Keratinocyte (primary cell): Measurements from ENCODE around the gene TMEM131. TPM values are rescaled to one million over a fixed set of nuclear protein-coding genes. Genes with fewer than 3 reads are reported as not detected.

Source experiments
- DNase-seq: peaks from one replicate; pipeline ENCODE4 v3.0.0-alpha.2; 2011; ENCODE audit warnings: low read depth, missing footprints, low spot score
- FAIRE-seq: peaks from 2 replicates; lab custom pipeline; 2011; peaks lifted over from hg19 to GRCh38; lab: Jason Lieb, UNC
- H2AFZ ChIP-seq: 2 replicates; pipeline ENCODE4 v1.6.0; 2012; ENCODE audit warnings: low read length, control low read depth, inconsistent platforms; ENCODE audit not compliant: control insufficient read depth
- H3K27ac ChIP-seq: 2 replicates; pipeline ENCODE4 v1.5.1; 2011; ENCODE audit warnings: low read length; ENCODE audit not compliant: control insufficient read depth, insufficient read depth
- H3K27me3 ChIP-seq: 3 replicates; pipeline ENCODE4 v1.6.0; 2011; ENCODE audit warnings: low read length; ENCODE audit not compliant: control insufficient read depth, insufficient read depth; ENCODE audit errors: extremely low read depth
- H3K36me3 ChIP-seq, 2 experiments: 2 replicates in 1 of 2; 3 replicates in 1 of 2; pipeline ENCODE4 v1.5.1; 2011; ENCODE audit warnings: low read length in 2 of 2, mild to moderate bottlenecking in 1 of 2; ENCODE audit not compliant: control insufficient read depth in 2 of 2, insufficient read depth in 2 of 2; ENCODE audit errors: extremely low read depth in 1 of 2
- H3K4me1 ChIP-seq: 3 replicates; pipeline ENCODE4 v1.5.1; 2011; ENCODE audit warnings: low read length; ENCODE audit not compliant: control insufficient read depth, insufficient read depth; ENCODE audit errors: extremely low read depth
- H3K4me2 ChIP-seq: 3 replicates; pipeline ENCODE4 v1.6.0; 2011; ENCODE audit warnings: low read depth, low read length; ENCODE audit not compliant: control insufficient read depth, insufficient read depth; ENCODE audit errors: extremely low read depth
- H3K4me3 ChIP-seq, 3 experiments: fragments of 200-600 bp in 1 of 3; sonication (generic) in 1 of 3; 2 replicates in 2 of 3; 3 replicates in 1 of 3; pipeline ENCODE4 v1.5.1; 2011 to 2016; ENCODE audit warnings: low read length in 3 of 3, mild to moderate bottlenecking in 3 of 3, control low read depth in 2 of 3, inconsistent platforms in 1 of 3, low read depth in 1 of 3, mixed read lengths in 1 of 3, mixed run types in 1 of 3, moderate library complexity in 1 of 3; ENCODE audit not compliant: control insufficient read depth in 2 of 3, insufficient read depth in 2 of 3; ENCODE audit errors: extremely low read depth in 1 of 3
- H3K79me2 ChIP-seq: 2 replicates; pipeline ENCODE4 v1.6.0; 2012; ENCODE audit warnings: low read length; ENCODE audit not compliant: control insufficient read depth, insufficient read depth
- H3K9ac ChIP-seq: 3 replicates; pipeline ENCODE4 v1.6.0; 2011; ENCODE audit warnings: low read length; ENCODE audit not compliant: control insufficient read depth, insufficient read depth; ENCODE audit errors: extremely low read depth
- H3K9me1 ChIP-seq: 3 replicates; pipeline ENCODE4 v1.6.0; 2011; ENCODE audit warnings: low read length; ENCODE audit not compliant: control insufficient read depth, insufficient read depth; ENCODE audit errors: extremely low read depth
- H3K9me3 ChIP-seq: 2 replicates; pipeline ENCODE4 v1.5.1; 2012; ENCODE audit warnings: low read depth, low read length; ENCODE audit not compliant: control insufficient read depth
- H4K20me1 ChIP-seq: 3 replicates; pipeline ENCODE4 v1.6.0; 2011; ENCODE audit warnings: low read length; ENCODE audit not compliant: control insufficient read depth, insufficient read depth; ENCODE audit errors: extremely low read depth
- EZH2 ChIP-seq: IDR thresholded peaks from one replicate; pipeline ENCODE4 v1.6.1; 2012; ENCODE audit warnings: inconsistent platforms, mild to moderate bottlenecking, low read length, moderate library complexity
- dilution Hi-C: fragments of 300-500 bp; cut with MboI; formaldehyde crosslinking; loops from one replicate; pipeline ENCODE4 v1.7.0; 2020; ENCODE audit warnings: low sequenced_read_pairs; ENCODE audit not compliant: extremely low pct_ligation_motif_present
- polyA plus RNA-seq, 5 experiments: library from polyadenylated mRNA; depleted of rRNA in 3 of 5; stranded (reverse) in 3 of 5; stranded (forward) in 1 of 5; unstranded in 1 of 5; fragments of >200 nt; gene quantifications; 1 replicate in 1 of 5; 2 replicates in 3 of 5; 3 replicates in 1 of 5; pipeline versions ENCODE4 v1.2.1 to v1.2.3, GENCODE V29; 2011 to 2012; ENCODE audit warnings: missing spikeins in 2 of 5, low read depth in 1 of 5, low replicate concordance in 1 of 5
- TF ChIP-seq, protein P1 (sequence below), 3 experiments: IDR thresholded peaks in 1 of 3; conservative IDR thresholded peaks in 1 of 3; optimal IDR thresholded peaks in 1 of 3; 2 replicates in 2 of 3; 3 replicates in 1 of 3; pipeline versions ENCODE3 to v1.5.1; 2011; ENCODE audit warnings: low read length in 3 of 3, mild to moderate bottlenecking in 3 of 3, moderate library complexity in 2 of 3, control low read depth in 1 of 3, inconsistent platforms in 1 of 3; ENCODE audit not compliant: insufficient read depth in 2 of 3; ENCODE audit errors: extremely low read depth in 1 of 3

Gene TMEM131
- polyA plus RNA-seq, 1 donor (not counting 4 experiments of a cell fraction or from before 2014, with no cell fraction given), result 25.5 TPM

DNA sequence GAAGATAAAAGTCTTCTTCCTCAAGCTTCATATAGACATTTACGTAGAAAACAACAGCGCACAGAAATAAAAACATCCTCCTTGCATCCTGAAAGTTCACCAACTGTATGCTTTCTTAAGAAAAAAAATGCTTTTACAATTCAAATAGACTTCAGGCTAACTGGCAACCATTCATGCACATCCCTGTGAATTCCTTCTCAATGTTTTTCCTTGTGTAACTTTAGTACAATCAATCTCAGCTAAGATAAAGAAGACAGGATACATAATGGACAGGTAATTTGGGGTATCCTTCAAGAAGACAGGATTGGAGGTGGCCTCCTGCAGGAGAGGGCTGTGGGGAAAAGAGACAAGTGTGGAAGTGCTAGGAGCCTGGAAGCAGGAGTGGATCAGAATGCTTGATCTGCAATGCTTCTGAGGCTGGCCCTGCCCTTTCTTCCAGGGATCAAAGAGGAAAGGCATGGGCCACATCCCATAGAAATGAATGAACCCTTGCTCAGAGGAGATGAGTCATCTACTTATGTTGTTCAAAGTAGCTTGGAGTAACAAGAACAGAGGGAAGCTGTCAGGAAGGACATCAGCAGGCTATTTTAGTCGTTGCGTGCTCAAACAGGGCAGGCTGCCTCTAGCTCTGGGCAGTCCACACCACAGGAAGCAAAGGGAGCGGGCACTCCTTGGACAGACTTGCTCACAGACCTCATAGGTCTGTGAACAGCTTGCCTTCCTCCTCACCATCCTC lies 126.6 kb downstream of the TMEM131 start:
- DNase-seq, result peak; percentile 80

DNA sequence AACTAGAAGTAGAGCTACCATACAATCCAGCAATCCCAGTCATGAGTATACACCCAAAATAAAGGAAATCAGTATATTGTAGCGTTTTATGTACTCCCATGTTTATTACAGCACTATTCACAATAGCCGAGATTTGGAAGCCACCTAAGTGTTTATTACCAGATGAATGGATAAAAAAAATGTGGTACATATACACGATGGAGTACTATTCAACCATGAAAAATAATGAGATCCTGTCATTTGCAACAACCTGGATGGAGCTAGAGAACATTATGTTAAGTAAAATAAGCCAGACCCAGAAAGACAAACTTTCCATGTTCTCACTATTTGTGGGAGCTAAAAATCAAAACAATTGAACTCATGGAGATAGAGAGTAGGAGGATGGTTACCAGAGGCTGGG lies 131.9 kb downstream of the TMEM131 start:
- H3K9me3 ChIP-seq, result no peaks in the 10 kb centered on the region
- no peak overlapping the region for H2AFZ ChIP-seq
- FAIRE-seq (no peak), DNase-seq (no peak)
- H3K36me3 ChIP-seq, result peaks cover 0 to 4% of the 10 kb centered on the region in 2 experiments
- no peaks in the 10 kb centered on the region for H3K27me3 ChIP-seq
- H3K4me2 ChIP-seq, result no peak overlapping the region
- H3K4me3 ChIP-seq, result no peak overlapping the region
- no peak overlapping the region for H3K9ac ChIP-seq
- peaks cover 37% of the 10 kb centered on the region for H3K79me2 ChIP-seq
- H3K27ac ChIP-seq, result no peak overlapping the region
- H3K9me1 ChIP-seq, result no peaks in the 10 kb centered on the region
- TF ChIP-seq, protein P1, sequence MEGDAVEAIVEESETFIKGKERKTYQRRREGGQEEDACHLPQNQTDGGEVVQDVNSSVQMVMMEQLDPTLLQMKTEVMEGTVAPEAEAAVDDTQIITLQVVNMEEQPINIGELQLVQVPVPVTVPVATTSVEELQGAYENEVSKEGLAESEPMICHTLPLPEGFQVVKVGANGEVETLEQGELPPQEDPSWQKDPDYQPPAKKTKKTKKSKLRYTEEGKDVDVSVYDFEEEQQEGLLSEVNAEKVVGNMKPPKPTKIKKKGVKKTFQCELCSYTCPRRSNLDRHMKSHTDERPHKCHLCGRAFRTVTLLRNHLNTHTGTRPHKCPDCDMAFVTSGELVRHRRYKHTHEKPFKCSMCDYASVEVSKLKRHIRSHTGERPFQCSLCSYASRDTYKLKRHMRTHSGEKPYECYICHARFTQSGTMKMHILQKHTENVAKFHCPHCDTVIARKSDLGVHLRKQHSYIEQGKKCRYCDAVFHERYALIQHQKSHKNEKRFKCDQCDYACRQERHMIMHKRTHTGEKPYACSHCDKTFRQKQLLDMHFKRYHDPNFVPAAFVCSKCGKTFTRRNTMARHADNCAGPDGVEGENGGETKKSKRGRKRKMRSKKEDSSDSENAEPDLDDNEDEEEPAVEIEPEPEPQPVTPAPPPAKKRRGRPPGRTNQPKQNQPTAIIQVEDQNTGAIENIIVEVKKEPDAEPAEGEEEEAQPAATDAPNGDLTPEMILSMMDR (optimal IDR thresholded peaks at IDR 0.05 in 1 of 3, IDR thresholded peaks at IDR 0.05 in 1 of 3, conservative IDR thresholded peaks at IDR 0.05 in 1 of 3; ENCODE audit: extremely low read depth in 1 of 3, insufficient read depth in 2 of 3, low read length in 3 of 3), result no peak
- no peak for TF ChIP-seq EZH2
- H3K4me1 ChIP-seq, result peaks cover 7% of the 10 kb centered on the region
- dilution Hi-C loops, result no loop called here
- H4K20me1 ChIP-seq, result no peaks in the 10 kb centered on the region

More for the DNA sequence above, 126.6 kb downstream of the TMEM131 start:
- dilution Hi-C loops, result no loop called here
- TF ChIP-seq, protein P1 (optimal IDR thresholded peaks at IDR 0.05 in 1 of 3, IDR thresholded peaks at IDR 0.05 in 1 of 3, conservative IDR thresholded peaks at IDR 0.05 in 1 of 3; ENCODE audit: extremely low read depth in 1 of 3, insufficient read depth in 2 of 3, low read length in 3 of 3), result no peak
- TF ChIP-seq EZH2, result no peak
- H3K4me2 ChIP-seq, result peak overlapping the region; percentile 86
- peaks cover 35% of the 10 kb centered on the region for H3K4me1 ChIP-seq
- H3K36me3 ChIP-seq, result no peaks in the 10 kb centered on the region
- peak overlapping the region; percentile 72 for H3K27ac ChIP-seq
- peak overlapping the region; percentile 40 for H3K9ac ChIP-seq
- no peaks in the 10 kb centered on the region for H3K27me3 ChIP-seq
- H3K9me3 ChIP-seq, result peaks cover 3% of the 10 kb centered on the region
- H4K20me1 ChIP-seq, result no peaks in the 10 kb centered on the region
- peaks cover 32% of the 10 kb centered on the region for H3K79me2 ChIP-seq
- no peaks in the 10 kb centered on the region for H3K9me1 ChIP-seq
- H2AFZ ChIP-seq, result no peak overlapping the region
- peak; percentile 100 for FAIRE-seq
- H3K4me3 ChIP-seq, result peak overlapping the region in 1 of 3 experiments; percentile 40
